AG04449 (cell line): Measurements from ENCODE around the gene TAGLN2.

Source experiments
- CTCF ChIA-PET: fragments of 350-600 bp; formaldehyde crosslinking; extraction: SDS; loops from one replicate; lab custom pipeline; 2021; ENCODE audit warnings: antibody characterized with exemption; lab: Yijun Ruan, JAX
- POLR2A ChIA-PET: fragments of 400-600, 350-600 bp; formaldehyde crosslinking; extraction: SDS; loops from one replicate; lab custom pipeline; 2020; ENCODE audit warnings: antibody characterized with exemption, inconsistent platforms; lab: Yijun Ruan, JAX
- DNase-seq: peaks from one replicate; pipeline ENCODE4 v3.0.0-alpha.2; 2010; ENCODE audit warnings: low read depth, low spot score
- H3K4me3 ChIP-seq: 2 replicates; pipeline ENCODE4 v1.5.1; 2011; ENCODE audit warnings: low read depth, mild to moderate bottlenecking, control low read depth, low read length
- TF ChIP-seq, protein P1 (sequence below): IDR thresholded peaks from one replicate; pipeline ENCODE4 v1.5.1; 2011; ENCODE audit warnings: mild to moderate bottlenecking, moderate library complexity, low read length, control low read depth, inconsistent platforms; ENCODE audit not compliant: insufficient read depth; ENCODE audit errors: missing control alignments

Gene TAGLN2

DNA sequence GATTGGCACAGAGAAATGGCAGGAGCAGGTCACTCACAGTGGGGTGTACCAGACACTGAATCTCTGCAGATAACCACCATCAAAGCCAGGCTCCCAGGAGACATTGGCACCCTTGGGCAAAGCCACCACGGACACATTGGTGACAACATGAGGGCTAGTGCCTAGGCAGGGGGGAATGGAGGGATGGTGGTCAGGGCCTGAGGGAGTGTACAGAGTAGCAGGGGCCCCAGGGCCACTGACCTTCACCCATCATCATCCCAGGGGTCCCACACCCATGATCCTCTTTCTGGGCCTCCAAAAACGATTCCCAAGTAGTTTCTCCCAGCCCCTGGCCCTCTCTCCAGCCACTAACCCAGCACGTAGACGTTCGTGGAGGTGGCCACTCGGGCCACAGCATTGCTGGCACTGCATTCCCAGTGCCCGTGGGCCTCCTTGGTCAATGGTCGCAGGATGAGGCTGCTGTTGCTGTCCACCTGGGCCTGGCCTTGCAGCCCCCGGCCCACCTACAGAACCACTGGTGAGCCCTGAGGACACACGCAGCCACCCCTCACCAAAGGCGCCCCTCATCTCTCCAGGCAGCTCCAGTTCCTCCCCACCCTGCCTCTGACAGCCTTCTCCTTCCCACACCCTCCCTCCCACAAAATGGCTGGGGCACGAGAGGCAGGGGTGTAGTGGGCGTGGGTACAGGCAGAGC lies 5.9 kb upstream of the TAGLN2 start:
- no peak for DNase-seq
- POLR2A ChIA-PET, result no interaction called here
- TF ChIP-seq, protein P1, sequence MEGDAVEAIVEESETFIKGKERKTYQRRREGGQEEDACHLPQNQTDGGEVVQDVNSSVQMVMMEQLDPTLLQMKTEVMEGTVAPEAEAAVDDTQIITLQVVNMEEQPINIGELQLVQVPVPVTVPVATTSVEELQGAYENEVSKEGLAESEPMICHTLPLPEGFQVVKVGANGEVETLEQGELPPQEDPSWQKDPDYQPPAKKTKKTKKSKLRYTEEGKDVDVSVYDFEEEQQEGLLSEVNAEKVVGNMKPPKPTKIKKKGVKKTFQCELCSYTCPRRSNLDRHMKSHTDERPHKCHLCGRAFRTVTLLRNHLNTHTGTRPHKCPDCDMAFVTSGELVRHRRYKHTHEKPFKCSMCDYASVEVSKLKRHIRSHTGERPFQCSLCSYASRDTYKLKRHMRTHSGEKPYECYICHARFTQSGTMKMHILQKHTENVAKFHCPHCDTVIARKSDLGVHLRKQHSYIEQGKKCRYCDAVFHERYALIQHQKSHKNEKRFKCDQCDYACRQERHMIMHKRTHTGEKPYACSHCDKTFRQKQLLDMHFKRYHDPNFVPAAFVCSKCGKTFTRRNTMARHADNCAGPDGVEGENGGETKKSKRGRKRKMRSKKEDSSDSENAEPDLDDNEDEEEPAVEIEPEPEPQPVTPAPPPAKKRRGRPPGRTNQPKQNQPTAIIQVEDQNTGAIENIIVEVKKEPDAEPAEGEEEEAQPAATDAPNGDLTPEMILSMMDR, result no peak
- H3K4me3 ChIP-seq, result no peak overlapping the region
- CTCF ChIA-PET, result interaction anchor here (0.8 to 23.7 kb wide), 4 partner anchors 6 to 262 kb away, joined by 3 to 1031 read pairs (median 135); partner anchors contain the start of genes IGSF9 and SLAMF9

DNA sequence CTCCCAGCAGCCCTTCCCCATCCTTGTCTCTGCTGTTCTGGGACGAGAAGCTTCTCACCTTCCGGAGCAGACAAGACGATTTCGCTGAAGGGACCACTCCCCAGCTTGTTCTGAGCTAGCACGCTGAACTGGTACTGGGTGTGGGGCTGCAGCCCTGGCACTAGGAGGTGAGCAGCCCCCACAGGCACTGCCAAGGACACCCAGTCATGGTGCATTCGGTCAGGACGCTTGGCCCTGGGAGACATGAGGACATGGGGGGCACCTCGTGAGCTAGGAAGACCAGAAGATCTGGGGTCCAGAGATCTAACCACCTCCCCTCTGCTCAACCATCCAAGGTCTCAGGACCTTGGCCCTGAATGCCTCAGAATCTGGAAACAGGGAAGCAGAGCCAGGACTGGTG lies 5.3 kb upstream of the TAGLN2 start:
- POLR2A ChIA-PET, result no interaction called here
- no peak for DNase-seq
- TF ChIP-seq, protein P1, result no peak
- H3K4me3 ChIP-seq, result no peak overlapping the region
- CTCF ChIA-PET, result interaction anchor here (0.8 to 23.7 kb wide), 6 partner anchors 6 to 263 kb away, joined by 3 to 1031 read pairs (median 4); no protein-coding TSS in a partner anchor

DNA sequence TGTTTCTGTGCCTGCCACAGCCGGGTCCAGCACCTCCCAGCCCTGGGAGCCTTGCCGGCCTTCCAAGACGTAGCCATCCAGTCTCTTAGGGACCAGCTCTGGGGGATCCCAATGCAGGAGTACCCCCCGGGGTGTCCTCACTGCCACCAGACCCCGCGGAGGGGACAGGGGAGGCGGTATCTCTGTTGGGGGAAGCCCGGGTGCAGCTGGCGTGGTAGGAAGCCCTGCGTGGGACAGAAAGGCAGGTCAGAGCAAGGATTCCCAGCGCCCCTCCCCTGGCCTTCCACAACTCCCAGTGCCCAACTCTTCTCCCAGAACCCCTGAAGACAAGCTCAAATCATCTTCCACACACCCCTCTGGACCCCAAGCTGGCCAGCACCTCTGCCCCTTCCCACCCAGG lies 4.9 kb upstream of the TAGLN2 start:
- no peak for DNase-seq
- ChIA-PET POLR2A (no interaction called here), CTCF (interaction anchor here (0.8 to 23.7 kb wide), 6 partner anchors 7 to 263 kb away, joined by 3 to 1031 read pairs (median 4); no protein-coding TSS in a partner anchor)
- no peak overlapping the region for H3K4me3 ChIP-seq
- TF ChIP-seq, protein P1, result no peak

DNA sequence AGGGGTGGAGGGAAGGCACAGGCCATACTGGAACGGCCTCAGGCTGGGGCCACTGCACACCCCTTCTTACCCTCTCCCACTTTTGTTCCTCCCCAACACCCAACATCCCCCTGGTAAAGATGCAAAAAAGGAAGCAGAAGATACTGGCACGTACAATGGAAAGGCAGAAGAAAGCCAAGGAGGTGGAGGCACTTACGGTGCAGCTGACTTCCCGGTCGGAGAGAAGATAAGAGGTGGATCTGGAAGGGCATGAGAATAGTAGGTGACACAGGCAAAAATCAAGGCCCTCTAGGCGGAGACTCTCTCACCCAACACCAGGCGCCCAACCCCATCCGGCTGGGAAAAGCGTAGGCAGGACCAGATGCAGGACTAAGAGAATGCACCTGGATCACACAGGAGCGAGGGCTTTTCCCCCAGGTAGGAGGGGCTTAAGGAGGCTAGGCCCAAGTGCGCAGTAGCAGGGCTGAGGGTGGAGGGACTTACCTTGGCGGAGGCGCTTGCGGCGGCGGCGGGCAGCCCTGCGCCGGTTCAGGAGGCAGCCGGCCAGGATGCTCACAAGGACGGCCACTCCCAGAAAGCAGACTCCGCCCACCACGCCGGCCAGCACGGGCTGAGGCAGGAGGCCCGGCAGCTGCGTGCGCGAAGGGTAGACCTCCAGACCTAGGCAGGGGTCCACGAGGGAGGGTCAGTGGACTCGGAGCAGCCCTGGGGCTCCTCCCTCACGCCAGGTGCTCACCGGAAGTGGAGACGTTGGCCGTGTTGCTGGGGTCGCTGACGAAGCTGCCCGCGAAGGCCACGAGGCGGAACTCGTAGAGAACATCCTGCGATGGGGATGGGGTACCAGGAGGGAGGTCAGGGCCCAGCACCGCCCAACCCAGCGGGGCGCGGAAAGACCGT lies 4.1 kb upstream of the TAGLN2 start:
- TF ChIP-seq, protein P1, result no peak
- no peak overlapping the region for H3K4me3 ChIP-seq
- POLR2A ChIA-PET, result no interaction called here

DNA sequence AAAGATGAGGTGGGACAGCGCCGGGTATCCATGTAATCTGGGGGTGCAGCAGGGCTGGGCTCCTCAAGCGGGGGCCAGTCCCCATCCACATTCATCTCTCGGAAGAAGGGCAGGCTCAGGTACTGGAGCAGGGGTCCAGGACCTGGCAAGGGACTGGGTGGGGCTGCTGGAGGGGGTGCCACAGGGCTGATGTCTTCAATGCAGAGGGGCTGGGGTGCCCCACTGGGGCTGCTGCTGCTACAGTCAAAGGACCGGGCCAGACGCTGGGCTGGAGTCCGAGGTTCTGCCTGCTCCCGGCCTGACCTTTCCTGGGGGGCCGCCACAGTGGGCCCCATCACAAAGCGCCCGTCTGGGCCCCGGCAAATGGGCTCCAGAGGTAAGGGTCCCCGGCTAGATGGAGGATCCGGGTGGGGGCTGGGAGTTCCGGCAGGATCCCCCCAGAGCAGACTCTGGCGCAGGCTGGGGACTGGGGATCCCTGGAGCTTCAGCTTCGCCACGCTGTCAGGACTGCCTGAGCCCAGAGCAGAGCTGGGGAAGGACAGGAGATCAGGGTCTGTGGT lies 3.3 kb upstream of the TAGLN2 start:
- TF ChIP-seq, protein P1, result no peak
- H3K4me3 ChIP-seq, result no peak overlapping the region
- DNase-seq, result no peak
- CTCF ChIA-PET, result interaction anchor here (10.2 to 23.7 kb wide), 2 partner anchors 8 to 81 kb away, joined by 109 to 1031 read pairs; no protein-coding TSS in a partner anchor
- POLR2A ChIA-PET, result no interaction called here

More for the DNA sequence above, 4.1 kb upstream of the TAGLN2 start:
- CTCF ChIA-PET, result interaction anchor here (1.1 to 23.7 kb wide), 5 partner anchors 8 to 80 kb away, joined by 3 to 1031 read pairs (median 4); no protein-coding TSS in a partner anchor
- no peak for DNase-seq
